DOHH2 (cell line): ENCODE data around the gene TNPO3.

Source experiments
- CTCF ChIP-seq: fragments of 200-600 bp; sonication (generic); IDR thresholded peaks from one replicate; pipeline ENCODE4 v1.5.1; 2014; ENCODE audit warnings: antibody characterized with exemption, mild to moderate bottlenecking, low read depth, low read length; ENCODE audit not compliant: poor library complexity, severe bottlenecking
- EZH2phosphoT487 ChIP-seq: fragments of 200-600 bp; sonication (generic); IDR thresholded peaks from 2 replicates; pipeline ENCODE4 v1.6.1; 2017; ENCODE audit warnings: borderline replicate concordance, mild to moderate bottlenecking, antibody characterized with exemption, low read length, moderate library complexity, mixed read lengths

DNA sequence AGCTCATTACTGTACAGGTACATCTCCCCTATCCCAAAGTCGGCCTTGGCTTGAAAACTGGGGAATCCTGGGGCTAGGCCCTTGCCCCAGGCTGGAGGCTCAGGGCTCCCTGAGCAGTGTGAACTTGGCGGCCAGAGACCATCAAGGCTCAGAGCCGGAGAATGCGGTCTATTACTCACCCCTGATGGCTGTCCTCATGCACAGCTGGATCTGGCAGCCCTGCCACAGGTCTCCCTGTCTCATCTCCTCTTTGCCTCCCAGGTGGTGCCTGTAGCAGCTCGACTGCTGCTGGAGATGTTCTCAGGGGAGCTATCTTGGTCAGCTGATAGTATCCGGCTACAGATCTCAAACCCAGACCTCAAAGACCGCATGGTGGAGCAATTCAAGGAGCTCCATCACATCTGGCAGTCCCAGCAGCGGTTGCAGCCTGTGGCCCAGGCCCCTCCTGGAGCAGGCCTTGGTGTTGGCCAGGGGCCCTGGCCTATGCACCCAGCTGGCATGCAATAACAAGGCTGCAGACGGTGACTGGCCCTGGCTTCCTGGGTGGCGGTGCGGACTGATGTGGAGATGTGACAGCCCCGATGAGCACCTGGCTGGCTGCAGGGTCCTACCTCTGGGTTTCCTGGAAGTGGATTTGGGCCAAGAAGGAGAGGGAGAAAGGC is 106.5 kb downstream of the TNPO3 start:
- no peak for TF ChIP-seq CTCF
- no peak for TF ChIP-seq EZH2phosphoT487
